Measurements from ENCODE around the gene DNAJC28. TPM values are rescaled to one million over a fixed set of nuclear protein-coding genes. Genes with fewer than 3 reads are reported as not detected.

The DNAJC28 gene
- total RNA-seq, 1 donor from 2014 or later, result 2.3 TPM

- H3K9me3 ChIP-seq, result no peaks in the 10 kb centered on the region
- no peak for TF ChIP-seq CTCF (IDR thresholded peaks at IDR 0.05)
- no peak for DNase-seq
- no peaks in the 10 kb centered on the region for H3K36me3 ChIP-seq
- H3K4me1 ChIP-seq, result peaks cover 18% of the 10 kb centered on the region
- no peak for ATAC-seq
- no peak overlapping the region for H3K4me3 ChIP-seq
- no peak overlapping the region for H3K27ac ChIP-seq
- H3K27me3 ChIP-seq, result no peaks in the 10 kb centered on the region
- intact Hi-C loops (cut with DNase I), result no loop called here
Measured at GRCh38 chr21:33481314-33481943, 10.1 kb downstream of the DNAJC28 start.

- ATAC-seq (no peak), DNase-seq (no peak)
- H3K36me3 ChIP-seq, result no peaks in the 10 kb centered on the region
- H3K9me3 ChIP-seq, result no peaks in the 10 kb centered on the region
- H3K4me3 ChIP-seq, result peak overlapping the region; percentile 93
- peak overlapping the region; percentile 99 for H3K27ac ChIP-seq
- H3K4me1 ChIP-seq, result peaks cover 18% of the 10 kb centered on the region
- intact Hi-C loops (cut with DNase I), result no loop called here
- TF ChIP-seq CTCF (IDR thresholded peaks at IDR 0.05), result no peak
- no peaks in the 10 kb centered on the region for H3K27me3 ChIP-seq
Measured at GRCh38 chr21:33480481-33481103, 10.9 kb downstream of the DNAJC28 start.

GRCh38 chr21:33479679-33480480 lies 11.6 kb downstream of the DNAJC28 start, which contains the start of gene TMEM50B:
Gene TMEM50B, minus strand, starts transcription at chr21:33479974. Its CDS starts 11,089 bp downstream, at chr21:33468885.
- Histone ChIP-seq H3K4me1 (peaks cover 18% of the 10 kb centered on the region), H3K27me3 (no peaks in the 10 kb centered on the region), H3K9me3 (no peaks in the 10 kb centered on the region), H3K4me3 (peak within 1 kb of the TSS; percentile 93), H3K36me3 (no peaks in the 10 kb centered on the region), H3K27ac (peak within 1 kb of the TSS; percentile 99)
- ATAC-seq, result peak; percentile 98
- intact Hi-C loops (cut with DNase I), result no loop called here
- DNase-seq, result peak; percentile 98
- peak; percentile 68 for TF ChIP-seq CTCF (IDR thresholded peaks at IDR 0.05)

- no peaks in the 10 kb centered on the region for H3K9me3 ChIP-seq
- H3K36me3 ChIP-seq, result no peaks in the 10 kb centered on the region
- ATAC-seq, result peak; percentile 37
- H3K27me3 ChIP-seq, result no peaks in the 10 kb centered on the region
- H3K4me3 ChIP-seq, result peak overlapping the region; percentile 93
- peaks cover 18% of the 10 kb centered on the region for H3K4me1 ChIP-seq
- H3K27ac ChIP-seq, result peak overlapping the region; percentile 99
- peak; percentile 70 for DNase-seq
- TF ChIP-seq CTCF (IDR thresholded peaks at IDR 0.05), result peak; percentile 7
- intact Hi-C loops (cut with DNase I), result no loop called here
Measured at GRCh38 chr21:33478935-33479678, 12.4 kb downstream of the DNAJC28 start.

- Histone ChIP-seq H3K4me1 (peaks cover 18% of the 10 kb centered on the region), H3K27ac (peak overlapping the region; percentile 99), H3K4me3 (peak overlapping the region; percentile 93), H3K36me3 (no peaks in the 10 kb centered on the region), H3K9me3 (no peaks in the 10 kb centered on the region), H3K27me3 (no peaks in the 10 kb centered on the region)
- TF ChIP-seq CTCF (IDR thresholded peaks at IDR 0.05), result no peak
- intact Hi-C loops (cut with DNase I), result no loop called here
- no peak for DNase-seq
- no peak for ATAC-seq
Measured at GRCh38 chr21:33478182-33478581, 13.3 kb downstream of the DNAJC28 start.
